ENCODE measurements around the gene CLEC2L. TPM values are rescaled to one million over a fixed set of nuclear protein-coding genes. Genes with fewer than 3 reads are reported as not detected.

Gene CLEC2L
- total RNA-seq, 1 donor from 2014 or later, result not detected

- intact Hi-C loops (cut with micrococcal nuclease), result no loop called here
These were observed 50.4 kb downstream of the CLEC2L start for GRCh38 chr7:139573871-139574270.

- intact Hi-C loops (cut with micrococcal nuclease), result no loop called here
These were observed 51.3 kb downstream of the CLEC2L start for GRCh38 chr7:139574618-139575337.

GRCh38 chr7:139575338-139575680 is 51.8 kb downstream of the CLEC2L start:
- intact Hi-C loops (cut with micrococcal nuclease), result no loop called here

GRCh38 chr7:139576179-139576973 is 52.9 kb downstream of the CLEC2L start:
- intact Hi-C loops (cut with micrococcal nuclease), result no loop called here

GRCh38 chr7:139580435-139580834 is 57.0 kb downstream of the CLEC2L start:
- intact Hi-C loops (cut with micrococcal nuclease), result no loop called here

- intact Hi-C loops (cut with micrococcal nuclease), result no loop called here
These were observed 58.7 kb downstream of the CLEC2L start for GRCh38 chr7:139582130-139582650.

GRCh38 chr7:139582671-139583155 is 59.2 kb downstream of the CLEC2L start:
- intact Hi-C loops (cut with micrococcal nuclease), result no loop called here

GRCh38 chr7:139583826-139584553 is 60.5 kb downstream of the CLEC2L start:
- intact Hi-C loops (cut with micrococcal nuclease), result no loop called here

- intact Hi-C loops (cut with micrococcal nuclease), result no loop called here
These were observed 61.6 kb downstream of the CLEC2L start for GRCh38 chr7:139585042-139585441.

GRCh38 chr7:139586286-139586685 is 62.8 kb downstream of the CLEC2L start:
- intact Hi-C loops (cut with micrococcal nuclease), result no loop called here

- intact Hi-C loops (cut with micrococcal nuclease), result no loop called here
These were observed 64.0 kb downstream of the CLEC2L start for GRCh38 chr7:139587535-139587934.

GRCh38 chr7:139588632-139589031 is 65.1 kb downstream of the CLEC2L start:
- intact Hi-C loops (cut with micrococcal nuclease), result no loop called here

- intact Hi-C loops (cut with micrococcal nuclease), result no loop called here
These were observed 66.0 kb downstream of the CLEC2L start for GRCh38 chr7:139589474-139589873.

- intact Hi-C loops (cut with micrococcal nuclease), result no loop called here
These were observed 68.2 kb downstream of the CLEC2L start for GRCh38 chr7:139591550-139592195.

- intact Hi-C loops (cut with micrococcal nuclease), result no loop called here
These were observed 69.4 kb downstream of the CLEC2L start for GRCh38 chr7:139592801-139593461.

- intact Hi-C loops (cut with micrococcal nuclease), result no loop called here
These were observed 70.6 kb downstream of the CLEC2L start for GRCh38 chr7:139594090-139594489.

Other genes with a start within 250 kb of the CLEC2L start
- 3.4 and 6.7 TPM in 2 replicates for gene FMC1, start 182.3 kb upstream of the CLEC2L start, total RNA-seq
- gene LUC7L2, start 163.8 kb upstream of the CLEC2L start, total RNA-seq, result 118 and 125 TPM in 2 replicates
- gene KLRG2, start 40.0 kb upstream of the CLEC2L start, total RNA-seq, result 0.07 and 0.32 TPM in 2 replicates